IMR-90 (cell line): Measurements from ENCODE around the gene MYO7B.

ENCODE experiments used
- POLR2A ChIP-seq: IDR thresholded peaks from 2 replicates; pipeline ENCODE4 v1.6.1; 2012; ENCODE audit warnings: mild to moderate bottlenecking, low read depth, low read length
- TF ChIP-seq, protein P1 (sequence below): conservative IDR thresholded peaks from 2 replicates; pipeline ENCODE4 v1.5.1; 2012; ENCODE audit warnings: mild to moderate bottlenecking, low read depth, low read length, improper control_type of control experiment

DNA sequence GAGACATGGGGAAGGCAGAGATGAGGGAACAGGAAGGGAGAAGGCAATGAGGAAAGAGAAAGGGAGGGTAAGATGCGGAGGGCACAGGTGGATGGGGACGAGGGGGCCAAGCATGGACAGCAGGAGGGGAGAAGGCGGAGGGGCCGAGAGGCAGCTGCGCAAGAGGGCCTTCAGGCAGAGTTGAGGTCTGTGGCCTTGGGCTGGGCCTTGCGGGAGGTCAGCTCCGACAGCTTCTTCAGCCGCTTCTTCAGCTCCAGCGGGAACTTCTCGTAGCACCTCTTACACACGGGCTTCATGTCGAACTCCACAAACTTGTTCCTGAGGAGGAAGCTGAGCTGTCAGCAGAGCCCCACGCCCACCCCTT is 103.6 kb downstream of the MYO7B start:
- TF ChIP-seq, protein P1, sequence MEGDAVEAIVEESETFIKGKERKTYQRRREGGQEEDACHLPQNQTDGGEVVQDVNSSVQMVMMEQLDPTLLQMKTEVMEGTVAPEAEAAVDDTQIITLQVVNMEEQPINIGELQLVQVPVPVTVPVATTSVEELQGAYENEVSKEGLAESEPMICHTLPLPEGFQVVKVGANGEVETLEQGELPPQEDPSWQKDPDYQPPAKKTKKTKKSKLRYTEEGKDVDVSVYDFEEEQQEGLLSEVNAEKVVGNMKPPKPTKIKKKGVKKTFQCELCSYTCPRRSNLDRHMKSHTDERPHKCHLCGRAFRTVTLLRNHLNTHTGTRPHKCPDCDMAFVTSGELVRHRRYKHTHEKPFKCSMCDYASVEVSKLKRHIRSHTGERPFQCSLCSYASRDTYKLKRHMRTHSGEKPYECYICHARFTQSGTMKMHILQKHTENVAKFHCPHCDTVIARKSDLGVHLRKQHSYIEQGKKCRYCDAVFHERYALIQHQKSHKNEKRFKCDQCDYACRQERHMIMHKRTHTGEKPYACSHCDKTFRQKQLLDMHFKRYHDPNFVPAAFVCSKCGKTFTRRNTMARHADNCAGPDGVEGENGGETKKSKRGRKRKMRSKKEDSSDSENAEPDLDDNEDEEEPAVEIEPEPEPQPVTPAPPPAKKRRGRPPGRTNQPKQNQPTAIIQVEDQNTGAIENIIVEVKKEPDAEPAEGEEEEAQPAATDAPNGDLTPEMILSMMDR = no peak
- no peak for TF ChIP-seq POLR2A
